Hematopoietic multipotent progenitor cell treated with erythropoietin and hydrocortisone succinate and interleukin-3 and kit ligand, for 17 days (in vitro differentiated cells): ENCODE results near the gene FOXP1.

Experiments
- DNase-seq: peaks from one replicate; pipeline ENCODE4 v3.0.0-alpha.2; 2015; ENCODE audit warnings: low spot score

The FOXP1 gene

DNA sequence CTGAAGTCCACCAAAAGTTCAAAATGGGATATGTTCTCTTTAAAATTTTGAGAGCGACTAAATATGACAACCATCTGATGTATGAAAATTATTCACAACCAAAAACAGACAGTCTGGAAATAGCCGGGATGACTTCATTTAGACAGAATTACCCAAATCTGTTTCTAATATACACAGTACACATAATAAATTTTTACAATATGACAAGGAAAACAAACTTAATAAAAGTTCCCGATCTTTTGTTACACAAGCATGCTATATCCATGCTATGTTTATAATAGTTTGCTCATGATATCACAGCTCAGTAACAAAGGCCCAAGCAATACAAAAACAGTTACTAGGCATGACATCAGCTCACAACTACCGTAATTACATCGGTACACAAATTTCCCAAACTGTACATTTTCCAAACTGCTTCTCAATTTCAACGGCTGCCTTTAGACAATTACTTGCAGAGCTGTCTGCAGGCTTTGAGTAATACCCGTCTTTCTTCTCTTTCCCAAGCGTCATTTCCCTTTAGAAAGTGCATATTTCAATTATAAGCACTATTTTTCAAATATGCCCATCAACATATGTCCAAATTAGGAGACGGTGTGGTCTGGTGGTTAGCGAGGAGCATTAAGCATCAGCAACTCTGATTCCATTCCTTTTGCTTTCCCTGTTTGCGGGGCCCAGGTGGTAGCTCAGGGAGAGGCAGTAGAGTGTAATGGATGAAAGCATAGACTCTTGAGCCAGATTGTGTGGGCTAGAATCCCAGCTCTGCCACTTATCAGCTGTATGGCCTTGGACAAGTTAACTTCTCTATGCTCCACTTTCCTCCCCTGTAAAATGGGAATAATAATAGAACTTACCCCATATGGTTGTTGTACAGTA, 481.2 kb downstream of the FOXP1 start:
- no peak for DNase-seq

DNA sequence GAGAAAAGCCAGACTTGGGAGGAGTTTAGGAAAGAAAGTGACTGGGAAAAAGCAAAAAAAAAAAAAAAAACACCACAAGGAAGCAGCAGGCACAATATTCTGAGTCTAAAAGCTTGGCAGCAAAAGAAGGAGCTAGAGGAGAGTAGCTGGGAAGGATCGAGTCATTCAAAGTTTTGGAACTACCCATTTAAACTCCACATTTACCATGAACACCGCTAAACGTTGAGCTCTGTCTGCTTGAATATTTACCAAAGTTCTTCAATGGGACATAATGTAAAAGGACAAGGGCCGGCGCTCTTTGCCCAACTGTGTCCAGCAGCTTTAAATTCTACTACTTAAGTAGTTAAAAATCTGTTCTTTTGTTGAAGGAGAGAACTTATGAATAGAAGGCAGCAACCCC, 481.9 kb downstream of the FOXP1 start:
- no peak for DNase-seq

DNA sequence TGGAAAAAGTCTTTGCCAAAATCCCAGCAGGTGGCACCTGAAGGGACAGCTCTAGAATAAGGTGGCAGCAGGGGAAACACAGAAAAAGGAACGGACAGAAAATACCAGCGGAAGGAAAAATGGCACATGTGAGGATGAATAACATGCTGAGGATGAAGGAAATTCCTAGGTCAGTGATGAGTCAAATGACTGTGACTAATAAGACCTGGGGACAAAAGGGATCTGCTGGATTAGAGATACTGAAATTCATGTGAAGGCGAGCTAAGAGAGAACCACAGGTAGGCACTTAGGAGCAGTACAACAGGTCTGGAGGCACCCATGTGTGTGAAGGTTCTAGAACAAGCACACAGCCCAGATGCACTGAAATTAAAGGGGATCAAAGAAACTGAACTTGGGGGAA, 482.5 kb downstream of the FOXP1 start:
- no peak for DNase-seq

DNA sequence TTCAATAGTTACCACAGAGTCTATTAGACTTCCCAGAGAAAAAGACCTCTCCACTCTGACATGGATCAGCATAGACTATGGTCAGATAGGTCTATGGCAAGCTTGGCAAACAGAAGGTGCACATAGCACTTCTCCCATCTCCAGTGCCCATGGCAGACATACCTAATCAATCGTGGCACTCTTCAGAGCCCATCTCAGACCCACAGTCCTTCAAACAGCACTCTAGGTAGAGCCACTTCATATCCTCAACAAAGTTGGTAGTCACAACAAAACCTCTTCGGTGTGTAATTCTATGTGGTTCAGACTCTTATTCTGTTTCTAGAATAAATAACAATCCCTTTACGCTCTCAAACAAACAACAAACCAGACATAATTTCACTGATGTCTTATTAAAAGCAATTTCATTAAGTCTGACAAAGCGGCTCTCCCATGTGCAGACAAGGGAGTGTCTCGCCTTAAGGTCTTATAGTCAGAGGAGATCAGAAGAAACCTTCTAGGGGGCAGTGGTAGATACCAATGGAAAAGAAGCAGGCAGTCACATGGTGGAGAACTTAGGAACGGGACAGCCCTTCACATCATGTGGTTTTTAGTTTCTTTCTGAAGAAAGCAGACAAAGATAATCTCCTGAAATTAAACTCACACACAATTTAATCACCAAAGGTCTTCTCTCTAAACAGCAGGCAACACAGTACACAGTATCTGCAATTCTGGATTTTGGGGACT, 483.4 kb downstream of the FOXP1 start:
- DNase-seq = no peak

DNA sequence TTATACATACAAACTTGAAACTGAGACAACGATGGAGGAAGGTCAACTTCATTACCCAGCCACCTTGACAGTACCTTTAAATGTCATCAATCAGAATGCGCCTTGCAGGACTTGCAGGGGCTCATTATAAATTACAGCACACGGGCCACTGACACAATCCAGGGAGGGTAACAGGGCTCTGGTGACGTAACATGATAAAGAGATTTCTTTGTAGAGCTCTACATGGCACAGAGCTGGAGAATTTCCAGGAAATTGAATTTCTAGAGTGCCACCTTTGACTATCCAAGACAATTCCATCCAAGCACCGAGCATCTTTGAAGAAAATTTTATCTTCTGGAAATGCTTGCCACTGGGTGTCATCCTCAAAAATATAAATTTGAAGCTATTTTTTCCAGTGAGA, 486.0 kb downstream of the FOXP1 start:
- no peak for DNase-seq

DNA sequence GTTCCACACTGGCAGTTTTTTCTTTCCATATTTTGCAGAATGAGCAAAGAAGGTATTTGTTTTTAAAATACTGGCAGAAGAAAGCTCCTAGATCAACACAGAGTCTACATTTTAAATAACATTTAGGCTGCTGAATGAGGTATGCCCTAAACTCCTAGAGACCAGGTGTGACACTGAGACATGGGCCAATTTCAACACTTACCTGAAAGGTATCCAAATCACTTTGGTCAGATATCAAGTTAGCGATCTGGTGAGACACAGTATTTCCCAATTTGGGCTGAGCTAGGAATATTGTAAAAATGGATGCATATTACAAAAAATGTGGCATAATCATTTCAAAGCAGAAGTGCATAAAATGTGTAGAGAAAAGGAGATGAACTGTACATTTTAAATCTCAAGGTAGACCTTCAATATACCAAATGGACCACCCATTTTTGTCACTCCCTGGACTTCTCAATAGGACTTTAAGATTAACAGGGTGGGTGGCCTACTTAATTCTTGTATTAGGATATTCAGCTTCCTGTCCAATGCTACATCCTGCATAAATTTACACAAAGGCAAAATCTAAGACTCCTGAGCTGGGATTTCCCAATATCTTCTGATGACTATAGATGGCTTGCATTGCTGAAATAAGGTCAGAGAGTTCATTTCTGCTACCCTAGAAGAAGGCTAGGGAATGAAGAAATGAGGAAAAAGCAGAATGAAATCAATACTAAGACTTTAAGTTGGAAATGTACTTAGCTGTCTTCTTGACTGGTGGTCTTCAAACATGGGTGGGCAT, 487.8 kb downstream of the FOXP1 start:
- DNase-seq = no peak

DNA sequence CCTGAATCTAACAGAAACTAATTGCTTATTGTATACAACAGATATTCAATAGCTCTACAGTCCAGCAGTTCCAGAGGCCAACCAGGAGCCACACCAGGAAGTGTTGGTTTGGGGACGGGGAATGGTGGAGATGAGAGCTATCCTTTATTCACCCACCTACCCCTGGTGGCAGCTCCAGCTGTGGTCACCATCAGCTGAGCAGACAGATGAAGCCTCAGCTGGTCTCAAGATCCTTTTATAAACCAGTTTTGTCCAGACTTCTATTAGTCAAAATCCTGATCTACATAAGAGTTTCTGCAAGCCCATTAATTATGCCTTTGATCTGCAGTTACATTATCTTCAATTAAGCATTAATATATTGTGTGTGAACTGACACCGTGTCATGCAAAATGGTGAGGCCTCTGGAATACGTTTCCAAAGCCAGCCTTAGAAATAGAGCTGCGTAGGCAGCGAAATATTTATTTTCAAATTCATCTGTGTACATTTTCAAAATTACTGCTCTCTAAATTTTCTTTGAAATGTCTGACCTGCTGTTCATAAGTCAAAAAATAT, 488.8 kb downstream of the FOXP1 start:
- no peak for DNase-seq

DNA sequence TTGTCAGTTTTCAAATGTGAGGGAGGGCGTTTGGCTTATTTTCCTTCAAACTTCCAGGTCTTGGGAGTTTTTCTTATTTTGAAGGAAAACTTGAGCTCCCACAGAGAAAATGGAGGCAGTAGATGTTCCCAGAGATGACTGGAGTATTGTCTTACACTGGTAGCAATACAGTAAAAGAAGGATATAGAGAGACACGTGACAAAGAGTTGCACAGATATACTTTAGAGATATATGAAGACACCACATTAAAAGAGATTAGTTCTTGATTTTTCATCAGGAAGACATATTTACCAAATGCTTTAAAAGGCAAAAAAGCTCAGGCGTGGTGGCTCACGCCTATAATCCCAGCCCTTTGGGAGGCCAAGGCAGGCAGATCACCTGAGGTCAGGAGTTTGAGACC, 490.9 kb downstream of the FOXP1 start:
- DNase-seq = no peak

DNA sequence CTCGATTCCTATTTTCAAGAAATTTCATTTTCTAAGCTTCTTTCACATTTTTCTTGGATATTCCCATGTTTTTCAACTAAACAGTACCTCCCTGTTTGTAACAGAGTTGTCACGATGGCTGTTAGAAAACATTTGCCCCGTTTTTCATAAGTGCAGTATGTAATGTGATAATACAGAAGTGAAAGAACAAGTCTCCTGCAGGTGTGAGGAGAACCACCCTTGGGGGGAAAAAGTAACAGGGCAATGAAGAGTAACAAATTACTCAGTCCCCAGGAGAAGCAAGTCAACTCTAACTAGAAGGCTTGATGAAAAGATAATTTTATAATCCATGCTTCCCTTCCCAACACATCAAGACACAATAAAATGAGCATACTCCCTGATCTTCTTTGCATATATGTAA, 493.3 kb downstream of the FOXP1 start:
- no peak for DNase-seq

DNA sequence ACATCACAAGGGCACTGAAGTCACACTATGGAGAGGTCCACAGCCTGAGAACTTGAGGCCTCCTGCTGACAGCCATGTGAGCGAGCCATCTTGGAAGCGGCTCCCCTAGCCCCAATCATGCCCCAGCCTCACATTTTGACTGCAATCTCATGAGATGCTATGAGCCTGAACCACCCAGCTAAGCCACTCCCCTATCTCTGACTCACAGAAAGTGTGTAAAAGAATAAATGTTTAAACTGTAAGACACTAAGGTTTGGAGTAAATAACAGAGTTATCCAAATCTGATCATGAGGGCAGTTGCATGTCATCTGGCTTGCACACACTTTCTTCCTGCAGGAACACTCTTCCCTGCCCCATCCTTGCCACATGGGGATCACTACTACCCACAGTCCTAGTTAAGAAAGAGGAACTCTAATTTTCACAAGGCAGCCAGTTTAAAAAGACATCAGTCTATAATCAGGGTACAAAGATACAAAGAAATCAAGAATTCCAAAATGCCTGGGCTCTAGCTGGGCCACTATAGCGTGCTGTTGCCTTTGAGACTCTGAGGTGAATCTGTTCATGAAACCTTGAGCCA, 494.2 kb downstream of the FOXP1 start:
- no peak for DNase-seq

DNA sequence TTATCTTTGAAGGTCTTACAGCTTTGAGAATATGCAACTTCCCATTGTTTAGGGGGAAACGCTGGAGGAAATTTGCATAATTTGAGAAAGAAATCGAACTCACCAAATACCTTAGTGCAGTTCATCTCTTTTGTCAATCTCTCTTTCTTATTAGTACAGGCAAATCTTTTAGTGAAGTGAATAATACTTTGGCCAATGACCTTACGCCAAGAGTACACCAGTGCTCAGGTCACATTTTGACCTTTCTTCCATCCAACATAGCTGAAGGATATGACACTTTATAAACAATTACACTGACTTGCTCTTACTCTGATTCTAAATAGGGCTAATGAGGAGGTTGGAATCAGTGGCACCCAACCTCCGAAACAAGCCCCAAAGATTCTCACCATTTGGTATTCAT, 494.8 kb downstream of the FOXP1 start:
- DNase-seq = no peak

DNA sequence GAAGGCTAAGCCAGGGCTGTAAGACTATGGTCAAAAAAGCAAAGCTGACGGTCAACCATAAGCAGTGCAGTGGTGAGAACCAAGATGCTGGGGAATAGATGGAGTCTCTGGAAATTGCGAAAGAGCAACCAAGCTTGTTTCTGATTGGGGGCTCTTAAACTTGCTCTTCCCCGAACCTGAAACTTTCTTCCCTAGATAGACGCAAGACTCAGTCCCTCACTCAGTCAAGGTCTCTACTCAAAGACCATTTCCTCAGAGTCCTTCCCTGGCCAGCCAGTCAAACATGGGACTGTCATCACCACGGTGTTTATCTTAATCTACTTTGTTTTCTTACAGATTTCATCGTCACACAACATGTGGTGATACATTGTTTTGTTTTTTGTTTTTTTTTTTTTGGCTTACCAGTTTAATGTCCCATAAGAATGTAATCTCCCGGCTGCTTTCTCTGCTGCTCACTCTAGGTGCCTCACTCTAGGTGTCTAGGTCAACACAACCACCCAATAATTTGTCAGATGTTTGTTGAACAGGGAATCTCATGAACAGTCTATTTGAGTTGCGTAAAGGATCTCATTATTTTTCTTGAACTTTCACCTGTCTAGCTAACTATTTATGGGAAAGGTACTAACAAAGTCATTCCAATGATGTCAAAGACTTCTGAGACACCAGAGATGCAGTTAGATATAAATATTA, 495.4 kb downstream of the FOXP1 start:
- DNase-seq = no peak

DNA sequence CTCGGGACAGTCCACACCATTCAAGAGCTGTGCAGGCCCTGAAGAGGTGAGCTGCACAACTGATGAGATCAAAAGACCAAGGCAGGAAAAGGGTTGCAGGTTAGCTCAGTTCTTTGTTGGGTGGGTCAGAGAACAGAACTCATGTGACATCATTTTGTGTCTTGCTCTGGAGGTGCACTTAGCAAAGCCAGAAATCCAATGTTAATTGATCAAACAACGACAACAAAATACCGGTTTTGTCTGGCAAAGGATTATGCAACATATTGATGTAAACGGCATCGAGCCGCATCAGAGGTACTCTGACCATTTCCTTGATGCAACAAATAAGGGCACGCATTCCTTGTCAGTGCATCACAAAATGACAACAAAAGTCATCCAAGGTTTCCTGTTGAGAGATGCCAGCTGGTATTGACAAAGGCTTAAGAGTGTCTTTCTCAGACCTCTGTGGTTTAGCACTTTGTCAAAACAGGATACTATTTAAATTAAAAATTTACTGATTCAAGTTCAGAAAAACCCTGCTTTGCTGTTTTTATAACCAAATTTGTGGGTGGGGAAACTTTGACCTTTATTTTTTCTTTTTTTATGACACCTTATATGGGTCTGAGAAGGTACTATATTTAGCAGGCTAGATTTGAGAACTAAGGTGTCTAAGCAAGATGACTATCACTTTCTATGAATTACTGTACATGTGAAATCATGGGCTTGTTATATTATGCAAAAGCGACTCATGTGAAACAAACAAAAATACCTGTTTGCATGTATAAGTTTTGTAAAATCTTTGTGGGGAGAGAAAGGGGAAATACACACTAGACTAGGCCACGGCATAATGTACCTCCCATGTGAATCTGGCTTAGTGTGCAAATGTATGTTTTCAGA, 496.1 kb downstream of the FOXP1 start:
- DNase-seq = no peak

DNA sequence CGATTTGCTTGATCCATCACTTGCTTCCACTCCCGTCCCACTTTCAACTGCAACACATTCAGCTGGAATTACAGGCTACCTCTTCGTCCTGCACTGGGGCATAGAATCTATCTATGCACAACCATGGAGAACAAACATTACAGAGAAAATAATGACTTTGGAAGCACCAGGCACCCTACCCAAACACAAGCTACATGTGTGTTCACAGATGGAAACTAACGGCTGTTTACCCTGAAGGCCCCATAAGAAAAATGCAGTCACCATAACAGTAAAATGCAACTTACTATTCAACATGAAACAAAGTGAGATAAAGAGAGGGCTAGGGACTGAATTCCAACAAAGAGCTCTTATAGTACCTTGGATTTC, 496.8 kb downstream of the FOXP1 start:
- no peak for DNase-seq

DNA sequence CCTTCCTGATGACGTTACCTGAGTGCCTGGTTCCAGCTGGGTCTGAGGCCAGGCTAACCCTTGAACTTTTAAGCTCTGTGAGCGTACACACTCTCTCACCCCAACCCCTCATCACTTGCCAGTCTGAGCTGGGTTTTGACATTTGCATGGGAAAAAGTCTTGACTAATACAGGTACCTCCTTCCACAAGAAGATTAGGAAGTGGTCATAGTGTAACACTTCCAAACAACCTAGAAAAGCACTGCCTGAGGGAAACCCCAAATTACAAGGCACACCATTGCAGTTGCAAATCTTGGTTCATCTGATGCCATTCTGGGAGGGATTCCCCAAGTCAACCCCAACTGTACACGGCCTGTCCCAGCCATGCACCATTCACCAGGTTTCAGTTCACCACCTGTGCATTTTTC, 499.8 kb downstream of the FOXP1 start:
- DNase-seq = no peak

DNA sequence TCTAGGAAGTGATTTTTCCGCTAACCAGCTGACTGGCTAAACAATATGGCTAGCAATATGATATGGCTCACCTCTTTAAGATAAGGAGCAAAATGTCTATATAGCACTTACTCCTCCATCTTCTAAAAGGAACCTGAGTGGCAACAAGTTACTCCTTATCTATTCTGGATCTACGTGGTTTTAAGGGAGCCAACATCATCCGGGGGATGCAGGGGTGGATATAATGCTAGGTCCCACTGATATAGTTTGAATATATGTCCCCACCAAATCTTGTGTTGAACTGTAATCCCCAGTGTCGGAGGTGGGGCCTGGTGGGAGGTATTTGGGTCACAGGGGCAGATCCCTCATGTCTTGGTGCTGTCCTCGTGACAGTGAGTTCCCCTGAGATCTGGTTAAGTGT, 500.7 kb downstream of the FOXP1 start:
- no peak for DNase-seq

DNA sequence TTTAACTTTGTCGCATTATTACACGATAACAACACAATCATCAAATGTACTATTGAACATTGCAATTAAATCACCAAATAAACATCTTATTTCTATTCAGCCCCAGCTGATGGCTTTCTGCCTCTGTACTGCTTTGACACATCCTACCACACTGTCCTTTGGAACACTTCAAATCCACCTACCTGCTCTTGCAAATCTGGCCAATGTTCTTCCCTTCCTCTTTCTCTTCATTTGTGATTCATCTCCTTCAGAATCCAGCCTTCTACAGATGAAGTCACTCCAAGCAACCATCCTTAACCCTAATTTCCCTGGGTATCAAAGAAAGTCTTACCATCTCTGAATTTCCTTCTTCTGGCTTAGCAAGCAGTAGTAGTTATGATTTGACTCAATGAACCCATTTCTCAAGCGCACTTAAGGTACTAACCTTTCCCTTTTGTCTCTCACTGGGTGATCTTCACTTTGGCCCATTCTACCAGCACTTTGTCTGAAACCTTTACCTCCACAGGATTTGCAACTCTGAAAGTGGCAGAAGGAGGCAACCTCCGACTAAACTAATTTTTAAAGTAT, 502.9 kb downstream of the FOXP1 start:
- DNase-seq = no peak

DNA sequence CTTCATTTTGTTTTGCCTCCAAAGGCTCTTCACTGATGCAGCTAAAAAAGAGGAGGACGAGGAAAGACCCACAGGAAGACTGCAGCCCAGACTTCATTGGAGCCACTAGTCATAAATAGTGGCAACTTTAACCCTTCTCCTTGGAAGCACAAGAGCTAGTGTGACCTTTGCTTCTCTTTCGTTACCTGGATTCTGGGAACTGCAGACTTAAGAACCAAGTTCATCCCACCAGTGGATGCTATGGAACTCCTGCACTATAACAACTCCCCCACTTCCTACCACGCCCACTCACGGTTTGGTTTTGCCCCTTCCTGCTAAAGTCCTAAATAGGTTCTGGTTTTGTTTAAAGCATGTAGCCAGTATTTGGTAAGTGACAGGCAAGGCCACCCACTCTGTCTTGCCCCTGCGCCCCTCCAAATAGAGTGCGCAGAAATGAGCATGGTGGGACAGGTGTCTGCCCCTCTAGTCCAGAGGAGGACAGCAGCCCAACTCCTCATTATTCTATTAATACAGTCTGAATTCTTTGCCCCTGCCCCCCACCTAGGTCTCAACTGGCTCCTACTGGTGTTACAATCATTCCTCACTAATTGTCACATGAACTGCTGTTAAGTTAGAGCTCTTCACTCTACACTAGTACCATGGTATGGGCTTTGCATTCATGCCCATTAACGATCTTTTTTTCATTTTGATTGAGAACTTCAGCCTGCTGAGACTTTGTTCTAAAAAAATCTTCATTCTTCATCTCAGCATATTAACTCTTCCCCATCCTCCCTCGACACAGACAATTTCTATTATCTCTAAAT, 504.6 kb downstream of the FOXP1 start:
- no peak for DNase-seq

DNA sequence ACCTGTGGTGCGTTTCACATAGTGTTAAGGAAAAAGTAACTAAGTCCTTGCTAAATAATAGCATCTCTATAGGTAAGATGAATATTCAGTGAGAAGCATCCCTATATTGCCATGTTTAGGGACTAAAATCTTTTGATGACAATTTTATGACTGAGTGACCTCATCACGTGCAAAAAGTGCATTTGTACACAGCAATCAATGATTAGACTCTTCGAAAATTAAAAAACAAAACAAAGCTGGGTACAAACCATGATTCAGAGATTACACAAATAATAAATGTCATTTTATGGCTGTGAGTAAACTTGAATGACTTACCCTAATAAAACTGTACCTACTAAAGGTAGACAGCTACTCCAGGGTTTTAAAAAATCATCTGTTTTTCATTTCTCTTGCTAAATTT, 505.3 kb downstream of the FOXP1 start:
- DNase-seq = no peak
